ENCODE results near the gene LCN1.

- TF ChIP-seq CTCF (conservative IDR thresholded peaks at IDR 0.05; ENCODE audit: low read depth, low read length) = no peak
- TF ChIP-seq MAFK (IDR thresholded peaks at IDR 0.05; ENCODE audit: low read depth, low read length) = no peak
- TF ChIP-seq USF2 (IDR thresholded peaks at IDR 0.05; ENCODE audit: low read depth, low read length) = no peak
- no peak for TF ChIP-seq CEBPB (IDR thresholded peaks at IDR 0.05; ENCODE audit: low read depth, low read length)
- no peak for TF ChIP-seq POLR2A (IDR thresholded peaks at IDR 0.05; ENCODE audit: low read depth, low read length)
- no peak for TF ChIP-seq ELK1 (IDR thresholded peaks at IDR 0.05; ENCODE audit: borderline replicate concordance, low read depth, low read length)
- TF ChIP-seq RAD21 (IDR thresholded peaks at IDR 0.05; ENCODE audit: low read length) = no peak
- no peak for TF ChIP-seq RCOR1 (IDR thresholded peaks at IDR 0.05; ENCODE audit: insufficient replicate concordance, low read length)
- no peak for TF ChIP-seq BHLHE40 (IDR thresholded peaks at IDR 0.05; ENCODE audit: low read depth, low read length)
- no peak for TF ChIP-seq MXI1 (IDR thresholded peaks at IDR 0.05; ENCODE audit: borderline replicate concordance, low read depth, low read length)
- TF ChIP-seq CHD1 (IDR thresholded peaks at IDR 0.05; ENCODE audit: low read depth, low read length) = no peak
Measured at GRCh38 chr9:135486267-135487065, 34.8 kb upstream of the LCN1 start.

All from IMR-90 (cell line).